PC-9 (cell line): Measurements from ENCODE around the gene C2CD3.

Source experiments
- CTCF ChIP-seq: fragments of 200-600 bp; sonication (generic); conservative IDR thresholded peaks from 2 replicates; pipeline ENCODE4 v1.6.1; 2017; ENCODE audit warnings: mixed run types, antibody characterized with exemption, mild to moderate bottlenecking, moderate library complexity
- EZH2 ChIP-seq: fragments of 200-600 bp; sonication (generic); IDR thresholded peaks from 2 replicates; pipeline ENCODE4 v1.8.0; 2017; ENCODE audit warnings: antibody characterized with exemption, low read depth

GRCh38 chr11:74139151-74139918 is 31.5 kb downstream of the C2CD3 start:
- TF ChIP-seq CTCF (no peak), EZH2 (no peak)
